Anterior cingulate cortex (tissue), 58 donors: ENCODE measurements around the gene MED25.
A peak's percentile ranks its signal among the peaks of the same experiment; 100 is the strongest.

Experiments
- DNase-seq, 58 donors: peaks; one replicate each; lab custom pipeline; 2025; lab: John Stamatoyannopoulos, UW

Gene MED25

GRCh38 chr19:49817964-49818648 lies at the start of gene MED25:
Gene MED25 (plus strand): TSS chr19:49818289. CDS start chr19:49818342, 53 bp downstream.
- peak in 57 of 58 donors; percentile 42 to 92 (median 79) for DNase-seq

GRCh38 chr19:49770529-49770928 lies 47.6 kb upstream of the MED25 start:
- no peak for DNase-seq

- no peak for DNase-seq
Observed at GRCh38 chr19:49771674-49772139, 46.4 kb upstream of the MED25 start.

GRCh38 chr19:49772850-49773432 lies 45.1 kb upstream of the MED25 start:
- no peak for DNase-seq

GRCh38 chr19:49773663-49774350 lies 44.3 kb upstream of the MED25 start:
- DNase-seq = peak in 6 of 58 donors; percentile 9 to 25 (median 18)

- no peak for DNase-seq
Observed at GRCh38 chr19:49774969-49775368, 43.1 kb upstream of the MED25 start.

GRCh38 chr19:49775742-49776370 lies 42.2 kb upstream of the MED25 start:
- peak in 1 of 58 donors; percentile 9 for DNase-seq

- no peak for DNase-seq
Observed at GRCh38 chr19:49776371-49776764, 41.7 kb upstream of the MED25 start.

- DNase-seq = no peak
Observed at GRCh38 chr19:49779731-49780555, 38.1 kb upstream of the MED25 start.

- DNase-seq = no peak
Observed at GRCh38 chr19:49780861-49781260, 37.2 kb upstream of the MED25 start.

GRCh38 chr19:49781394-49781793 lies 36.7 kb upstream of the MED25 start:
- no peak for DNase-seq

GRCh38 chr19:49782515-49782914 lies 35.6 kb upstream of the MED25 start:
- no peak for DNase-seq

- DNase-seq = no peak
Observed at GRCh38 chr19:49786376-49786820, 31.7 kb upstream of the MED25 start.

- no peak for DNase-seq
Observed at GRCh38 chr19:49787746-49788145, 30.3 kb upstream of the MED25 start.

GRCh38 chr19:49788857-49789256 lies 29.2 kb upstream of the MED25 start:
- DNase-seq = no peak

- DNase-seq = peak in 7 of 58 donors; percentile 6 to 51 (median 14)
Observed at GRCh38 chr19:49790866-49791265, 27.2 kb upstream of the MED25 start.

- no peak for DNase-seq
Observed at GRCh38 chr19:49791776-49792445, 26.2 kb upstream of the MED25 start.

- no peak for DNase-seq
Observed at GRCh38 chr19:49792829-49793560, 25.1 kb upstream of the MED25 start.

GRCh38 chr19:49793561-49793840 lies 24.6 kb upstream of the MED25 start:
- DNase-seq = no peak
